Keratinocyte (primary cell): ENCODE results near the gene AP5B1.

Source experiments
- EZH2 ChIP-seq: IDR thresholded peaks from one replicate; pipeline ENCODE4 v1.6.1; 2012; ENCODE audit warnings: inconsistent platforms, mild to moderate bottlenecking, low read length, moderate library complexity
- TF ChIP-seq, protein P1 (sequence below), 3 experiments: IDR thresholded peaks in 1 of 3; conservative IDR thresholded peaks in 1 of 3; optimal IDR thresholded peaks in 1 of 3; 2 replicates in 2 of 3; 3 replicates in 1 of 3; pipeline versions ENCODE3 to v1.5.1; 2011; ENCODE audit warnings: low read length in 3 of 3, mild to moderate bottlenecking in 3 of 3, moderate library complexity in 2 of 3, control low read depth in 1 of 3, inconsistent platforms in 1 of 3; ENCODE audit not compliant: insufficient read depth in 2 of 3; ENCODE audit errors: extremely low read depth in 1 of 3

DNA sequence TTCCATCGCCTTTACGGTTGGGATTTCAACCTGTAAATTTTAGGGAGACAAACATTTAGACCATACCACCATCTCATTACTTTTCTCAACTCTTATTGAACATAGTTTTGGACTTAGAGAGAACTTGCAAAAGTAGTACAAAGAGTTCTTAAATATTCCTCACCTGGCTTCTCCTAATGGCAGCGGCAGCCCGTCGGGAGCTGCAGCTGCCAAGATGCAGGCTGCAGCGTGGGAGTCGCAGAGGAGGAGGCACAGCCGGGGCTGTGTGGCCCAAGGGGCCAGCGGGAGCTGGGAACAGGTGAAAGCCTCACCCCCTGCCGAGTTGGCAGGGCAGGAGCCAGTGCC, 37.1 kb downstream of the AP5B1 start:
- TF ChIP-seq, protein P1, sequence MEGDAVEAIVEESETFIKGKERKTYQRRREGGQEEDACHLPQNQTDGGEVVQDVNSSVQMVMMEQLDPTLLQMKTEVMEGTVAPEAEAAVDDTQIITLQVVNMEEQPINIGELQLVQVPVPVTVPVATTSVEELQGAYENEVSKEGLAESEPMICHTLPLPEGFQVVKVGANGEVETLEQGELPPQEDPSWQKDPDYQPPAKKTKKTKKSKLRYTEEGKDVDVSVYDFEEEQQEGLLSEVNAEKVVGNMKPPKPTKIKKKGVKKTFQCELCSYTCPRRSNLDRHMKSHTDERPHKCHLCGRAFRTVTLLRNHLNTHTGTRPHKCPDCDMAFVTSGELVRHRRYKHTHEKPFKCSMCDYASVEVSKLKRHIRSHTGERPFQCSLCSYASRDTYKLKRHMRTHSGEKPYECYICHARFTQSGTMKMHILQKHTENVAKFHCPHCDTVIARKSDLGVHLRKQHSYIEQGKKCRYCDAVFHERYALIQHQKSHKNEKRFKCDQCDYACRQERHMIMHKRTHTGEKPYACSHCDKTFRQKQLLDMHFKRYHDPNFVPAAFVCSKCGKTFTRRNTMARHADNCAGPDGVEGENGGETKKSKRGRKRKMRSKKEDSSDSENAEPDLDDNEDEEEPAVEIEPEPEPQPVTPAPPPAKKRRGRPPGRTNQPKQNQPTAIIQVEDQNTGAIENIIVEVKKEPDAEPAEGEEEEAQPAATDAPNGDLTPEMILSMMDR (optimal IDR thresholded peaks at IDR 0.05 in 1 of 3, IDR thresholded peaks at IDR 0.05 in 1 of 3, conservative IDR thresholded peaks at IDR 0.05 in 1 of 3; ENCODE audit: extremely low read depth in 1 of 3, insufficient read depth in 2 of 3, low read length in 3 of 3) = no peak
- no peak for TF ChIP-seq EZH2
